Left hindlimb (tissue), 1 donor: ENCODE measurements around the gene DIAPH2.
A peak's percentile ranks its signal among the peaks of the same experiment; 100 is the strongest.
"Not testable (repeated sequence)": the region's sequence is repeated elsewhere in the genome, so short reads cannot be mapped to it uniquely, and the experiment has no call there.

Experiments
- DNase-seq: peaks from one replicate; pipeline ENCODE4 v3.0.0-alpha.2; 2018

Gene DIAPH2

GRCh38 chrX:96684339-96685209 lies at the start of gene DIAPH2:
Gene DIAPH2 (plus strand): TSS chrX:96684842.
- DNase-seq = peak; percentile 83

GRCh38 chrX:96650023-96650422 lies 34.6 kb upstream of the DIAPH2 start:
- no peak for DNase-seq

GRCh38 chrX:96655947-96656623 lies 28.6 kb upstream of the DIAPH2 start:
- no peak for DNase-seq

- no peak for DNase-seq
These were observed 2.1 kb upstream of the DIAPH2 start for GRCh38 chrX:96682516-96682915.

- peak; percentile 19 for DNase-seq
These were observed 674 bp upstream of the DIAPH2 start for GRCh38 chrX:96683997-96684338.

GRCh38 chrX:96685210-96686099 lies 813 bp downstream of the DIAPH2 start:
- DNase-seq = peak; percentile 46

GRCh38 chrX:96687776-96688175 lies 3.1 kb downstream of the DIAPH2 start:
- DNase-seq = no peak

- no peak for DNase-seq
These were observed 4.1 kb downstream of the DIAPH2 start for GRCh38 chrX:96688789-96689188.

GRCh38 chrX:96689991-96690390 lies 5.3 kb downstream of the DIAPH2 start:
- DNase-seq = no peak

GRCh38 chrX:96692454-96692853 lies 7.8 kb downstream of the DIAPH2 start:
- DNase-seq = no peak

- no peak for DNase-seq
These were observed 8.2 kb downstream of the DIAPH2 start for GRCh38 chrX:96692890-96693289.

GRCh38 chrX:96693407-96693806 lies 8.8 kb downstream of the DIAPH2 start:
- no peak for DNase-seq

- no peak for DNase-seq
These were observed 11.8 kb downstream of the DIAPH2 start for GRCh38 chrX:96696462-96696861.

GRCh38 chrX:96700625-96701024 lies 16.0 kb downstream of the DIAPH2 start:
- no peak for DNase-seq

- no peak for DNase-seq
These were observed 18.7 kb downstream of the DIAPH2 start for GRCh38 chrX:96703379-96703778.

GRCh38 chrX:96703816-96704215 lies 19.2 kb downstream of the DIAPH2 start:
- no peak for DNase-seq

- no peak for DNase-seq
These were observed 20.0 kb downstream of the DIAPH2 start for GRCh38 chrX:96704629-96705028.

- no peak for DNase-seq
These were observed 21.3 kb downstream of the DIAPH2 start for GRCh38 chrX:96705905-96706304.

- DNase-seq = no peak
These were observed 23.2 kb downstream of the DIAPH2 start for GRCh38 chrX:96707804-96708203.

GRCh38 chrX:96710031-96710430 lies 25.4 kb downstream of the DIAPH2 start:
- DNase-seq = no peak

- DNase-seq = no peak
These were observed 28.7 kb downstream of the DIAPH2 start for GRCh38 chrX:96713303-96713702.

- DNase-seq = not testable (repeated sequence)
These were observed 29.8 kb downstream of the DIAPH2 start for GRCh38 chrX:96714393-96714792.

GRCh38 chrX:96715481-96715880 lies 30.8 kb downstream of the DIAPH2 start:
- DNase-seq = no peak
